Naive thymus-derived CD8-positive, alpha-beta T cell (primary cell): ENCODE data around the gene EPOP. TPM values are rescaled to one million over a fixed set of nuclear protein-coding genes. Genes with fewer than 3 reads are reported as not detected.

Source experiments
- microRNA-seq: library from miRNA; unstranded; fragments of <30 nt; microRNA quantifications from one replicate; pipeline ENCODE4 v1.2.0, GENCODE V29; 2022; ENCODE audit warnings: borderline microRNAs expressed
- polyA plus RNA-seq, 3 donors: library from polyadenylated mRNA; unstranded; fragments of 300-500 nt; fragmentation: Illumina TruSeq; gene quantifications; one replicate each; pipeline ENCODE4 v1.2.3, GENCODE V29; 2021
- total RNA-seq, 8 experiments: library from RNA in 2 of 8; stranded (reverse) in 2 of 8; gene quantifications; one replicate each; pipeline ENCODE4 v1.2.3 and lab custom pipeline; 2021 to 2026

The EPOP gene
- total and polyA plus RNA-seq, 5 experiments from 2014 or later, result 0.04 to 1.2 (median 0.63) TPM; not detected in 1

Small RNAs within 50 kb of the gene (microRNA-seq; reads per million reads assigned to microRNA genes)
- gene MIR4726 (not detected), gene MIR4734 (not detected)

Other genes starting within 250 kb of the EPOP start
- gene ARHGAP23, start 246.5 kb downstream of the EPOP start, total RNA-seq, result not detected
- gene ARHGAP23, start 246.5 kb downstream of the EPOP start, polyA plus RNA-seq, result under 1 TPM in 1 of 3 donors, not detected in 2; 0.18 TPM
- gene SRCIN1, start 69.0 kb downstream of the EPOP start, total RNA-seq, result under 1 TPM; 0.16 to 0.60 TPM
- gene SRCIN1, start 69.0 kb downstream of the EPOP start, polyA plus RNA-seq, result not detected
- 100 to 1,000 TPM; 481 to 489 TPM for gene MLLT6, start 30.3 kb upstream of the EPOP start, total RNA-seq
- 10 to 100 TPM in 1 of 3 donors, 1 to 10 TPM in 2; 5.5 to 11.9 (median 8.3) TPM for gene MLLT6, start 30.3 kb upstream of the EPOP start, polyA plus RNA-seq
- 10 to 100 TPM; 10.7 to 12.3 TPM for gene CISD3, start 55.4 kb upstream of the EPOP start, total RNA-seq
- gene CISD3, start 55.4 kb upstream of the EPOP start, polyA plus RNA-seq, result 10 to 100 TPM; 40.5 to 63.3 (median 46.2) TPM
- not detected for gene PCGF2, start 73.4 kb upstream of the EPOP start, total RNA-seq
- gene PCGF2, start 73.4 kb upstream of the EPOP start, polyA plus RNA-seq, result under 1 TPM in 1 of 3 donors, not detected in 2; 0.08 TPM
- 10 to 100 TPM; 94.1 to 96.4 TPM for gene PSMB3, start 77.8 kb upstream of the EPOP start, total RNA-seq
- gene PSMB3, start 77.8 kb upstream of the EPOP start, polyA plus RNA-seq, result 100 to 1,000 TPM; 338 to 361 (median 349) TPM
- 10 to 100 TPM; 58.2 to 64.2 TPM for gene PIP4K2B, start 124.6 kb upstream of the EPOP start, total RNA-seq
- gene PIP4K2B, start 124.6 kb upstream of the EPOP start, polyA plus RNA-seq, result 10 to 100 TPM; 11.8 to 17.8 (median 16.5) TPM
- 10 to 100 TPM; 36.1 to 41.3 TPM for gene CWC25, start 150.4 kb upstream of the EPOP start, total RNA-seq
- 1 to 10 TPM; 6.3 to 7.4 (median 6.4) TPM for gene CWC25, start 150.4 kb upstream of the EPOP start, polyA plus RNA-seq
- gene RPL23, start 178.8 kb upstream of the EPOP start, total RNA-seq, result 1,000 to 10,000 TPM; 1,755 to 1,793 TPM
- gene RPL23, start 178.8 kb upstream of the EPOP start, polyA plus RNA-seq, result 1,000 to 10,000 TPM; 1,506 to 1,897 (median 1,688) TPM
- gene LASP1, start 195.1 kb upstream of the EPOP start, total RNA-seq, result 100 to 1,000 TPM; 103 to 107 TPM
- gene LASP1, start 195.1 kb upstream of the EPOP start, polyA plus RNA-seq, result 10 to 100 TPM; 50.1 to 53.1 (median 52.0) TPM